Measurements from ENCODE around the gene TBC1D1.
A peak's percentile ranks its signal among the peaks of the same experiment; 100 is the strongest.

The TBC1D1 gene

GRCh38 chr4:38082021-38082420 lies 191.1 kb downstream of the TBC1D1 start:
- Histone ChIP-seq H3K4ac (ENCODE audit: low read depth in 1 of 2, low read length in 2 of 2) (peak overlapping the region; percentile 0 to 87), H3K9ac (ENCODE audit: low read length) (peak overlapping the region; percentile 66), H3K4me1 (ENCODE audit: control insufficient read depth, insufficient read depth, low read depth, low read length) (peaks cover 12% of the 10 kb centered on the region), H2BK15ac (ENCODE audit: low read depth, poor library complexity, severe bottlenecking) (no peak overlapping the region), H2AK5ac (ENCODE audit: low read length, severe bottlenecking) (peak overlapping the region; percentile 34), H2BK12ac (ENCODE audit: low read length in 2 of 2) (peak overlapping the region; percentile 2 to 94), H3K36me3 (ENCODE audit: control insufficient read depth in 1 of 2, insufficient read depth in 2 of 2, low read depth in 1 of 2, low read length in 2 of 2) (peaks cover 0 to 15% of the 10 kb centered on the region in 2 experiments), H2AFZ (ENCODE audit: low read depth, low read length) (no peak overlapping the region), H3K79me1 (replicated peaks; ENCODE audit: low read length, poor library complexity, severe bottlenecking) (peaks cover 30% of the 10 kb centered on the region), H3K27ac (ENCODE audit: low read length, poor library complexity, severe bottlenecking) (no peak overlapping the region), H2BK120ac (ENCODE audit: low read depth, low read length) (peak overlapping the region; percentile 86), H4K91ac (ENCODE audit: low read length) (peak overlapping the region; percentile 98), H3K27me3 (ENCODE audit: control insufficient read depth in 1 of 2, insufficient read depth in 1 of 2, low read length in 2 of 2) (no peaks in the 10 kb centered on the region), H4K8ac (ENCODE audit: low read length) (peak overlapping the region; percentile 45), H3K4me2 (ENCODE audit: low read length, poor library complexity, severe bottlenecking) (no peak overlapping the region), H2BK5ac (ENCODE audit: low read depth, low read length, poor library complexity, severe bottlenecking) (no peak overlapping the region), H3K4me3 (ENCODE audit: insufficient read depth in 1 of 2, low read depth in 1 of 2, low read length in 2 of 2) (no peak overlapping the region), H3K9me3 (ENCODE audit: control insufficient read depth, low read length) (no peaks in the 10 kb centered on the region), H3K18ac (ENCODE audit: low read depth in 1 of 2, low read length in 2 of 2) (peak overlapping the region; percentile 6 to 88), H3K14ac (ENCODE audit: low read length in 2 of 2) (no peak overlapping the region), H3K23ac (ENCODE audit: low read length in 2 of 2) (no peak overlapping the region)
- no peak for DNase-seq
- 93% methylated on average over 4 of the region's 6 CpGs for WGBS

- H3K36me3 ChIP-seq (ENCODE audit: control insufficient read depth in 1 of 2, insufficient read depth in 2 of 2, low read depth in 1 of 2, low read length in 2 of 2) = peaks cover 0 to 15% of the 10 kb centered on the region in 2 experiments
- no peaks in the 10 kb centered on the region for H3K9me3 ChIP-seq (ENCODE audit: control insufficient read depth, low read length)
- H2BK5ac ChIP-seq (ENCODE audit: low read depth, low read length, poor library complexity, severe bottlenecking) = no peak overlapping the region
- peak overlapping the region; percentile 84 for H4K8ac ChIP-seq (ENCODE audit: low read length)
- peaks cover 30% of the 10 kb centered on the region for H3K79me1 ChIP-seq (replicated peaks; ENCODE audit: low read length, poor library complexity, severe bottlenecking)
- peak overlapping the region; percentile 86 for H2BK120ac ChIP-seq (ENCODE audit: low read depth, low read length)
- H3K4me3 ChIP-seq (ENCODE audit: insufficient read depth in 1 of 2, low read depth in 1 of 2, low read length in 2 of 2) = no peak overlapping the region
- H3K9ac ChIP-seq (ENCODE audit: low read length) = peak overlapping the region; percentile 66
- peak overlapping the region; percentile 88 to 90 for H3K18ac ChIP-seq (ENCODE audit: low read depth in 1 of 2, low read length in 2 of 2)
- H2AK5ac ChIP-seq (ENCODE audit: low read length, severe bottlenecking) = no peak overlapping the region
- peak overlapping the region; percentile 77 for H2BK15ac ChIP-seq (ENCODE audit: low read depth, poor library complexity, severe bottlenecking)
- no peak overlapping the region for H3K4me2 ChIP-seq (ENCODE audit: low read length, poor library complexity, severe bottlenecking)
- no peak overlapping the region for H3K23ac ChIP-seq (ENCODE audit: low read length in 2 of 2)
- peaks cover 12% of the 10 kb centered on the region for H3K4me1 ChIP-seq (ENCODE audit: control insufficient read depth, insufficient read depth, low read depth, low read length)
- peak overlapping the region; percentile 59 to 94 for H2BK12ac ChIP-seq (ENCODE audit: low read length in 2 of 2)
- peak; percentile 90 for DNase-seq
- 54% methylated on average over 10 of the region's 11 CpGs for WGBS
- H3K4ac ChIP-seq (ENCODE audit: low read depth in 1 of 2, low read length in 2 of 2) = peak overlapping the region; percentile 54 to 82
- peak overlapping the region; percentile 4 for H3K27ac ChIP-seq (ENCODE audit: low read length, poor library complexity, severe bottlenecking)
- H3K27me3 ChIP-seq (ENCODE audit: control insufficient read depth in 1 of 2, insufficient read depth in 1 of 2, low read length in 2 of 2) = no peaks in the 10 kb centered on the region
- H3K14ac ChIP-seq (ENCODE audit: low read length in 2 of 2) = no peak overlapping the region
- no peak overlapping the region for H2AFZ ChIP-seq (ENCODE audit: low read depth, low read length)
- peak overlapping the region; percentile 47 for H4K91ac ChIP-seq (ENCODE audit: low read length)
Measured at GRCh38 chr4:38082424-38083385, 191.8 kb downstream of the TBC1D1 start.

GRCh38 chr4:38084877-38085711 lies 194.2 kb downstream of the TBC1D1 start:
- Histone ChIP-seq H2BK120ac (ENCODE audit: low read depth, low read length) (peak overlapping the region; percentile 58), H3K23ac (ENCODE audit: low read length in 2 of 2) (no peak overlapping the region), H3K4ac (ENCODE audit: low read depth in 1 of 2, low read length in 2 of 2) (no peak overlapping the region), H3K14ac (ENCODE audit: low read length in 2 of 2) (no peak overlapping the region), H2AFZ (ENCODE audit: low read depth, low read length) (no peak overlapping the region), H2BK15ac (ENCODE audit: low read depth, poor library complexity, severe bottlenecking) (no peak overlapping the region), H2BK5ac (ENCODE audit: low read depth, low read length, poor library complexity, severe bottlenecking) (no peak overlapping the region), H3K79me1 (replicated peaks; ENCODE audit: low read length, poor library complexity, severe bottlenecking) (peaks cover 22% of the 10 kb centered on the region), H3K9ac (ENCODE audit: low read length) (peak overlapping the region; percentile 71), H2BK12ac (ENCODE audit: low read length in 2 of 2) (peak overlapping the region; percentile 3 to 62), H4K8ac (ENCODE audit: low read length) (peak overlapping the region; percentile 27), H3K36me3 (ENCODE audit: control insufficient read depth in 1 of 2, insufficient read depth in 2 of 2, low read depth in 1 of 2, low read length in 2 of 2) (peaks cover 0 to 18% of the 10 kb centered on the region in 2 experiments), H3K4me1 (ENCODE audit: control insufficient read depth, insufficient read depth, low read depth, low read length) (peaks cover 7% of the 10 kb centered on the region), H3K18ac (ENCODE audit: low read depth in 1 of 2, low read length in 2 of 2) (peak overlapping the region; percentile 48 to 87), H3K27ac (ENCODE audit: low read length, poor library complexity, severe bottlenecking) (no peak overlapping the region), H3K4me3 (ENCODE audit: insufficient read depth in 1 of 2, low read depth in 1 of 2, low read length in 2 of 2) (peak overlapping the region in 1 of 2 experiments; percentile 48), H3K9me3 (ENCODE audit: control insufficient read depth, low read length) (no peaks in the 10 kb centered on the region), H3K27me3 (ENCODE audit: control insufficient read depth in 1 of 2, insufficient read depth in 1 of 2, low read length in 2 of 2) (no peaks in the 10 kb centered on the region), H2AK5ac (ENCODE audit: low read length, severe bottlenecking) (no peak overlapping the region), H3K4me2 (ENCODE audit: low read length, poor library complexity, severe bottlenecking) (no peak overlapping the region), H4K91ac (ENCODE audit: low read length) (no peak overlapping the region)
- no peak for DNase-seq
- 77% methylated on average over 11 of the region's 13 CpGs for WGBS

Data from mesenchymal stem cell (in vitro differentiated cells and primary cell).